ENCODE measurements around the gene LGI2.

LGI2 gene

GRCh38 chr4:24956763-24957162, 74.0 kb downstream of the LGI2 start:
- DNase-seq: no peak

DNA sequence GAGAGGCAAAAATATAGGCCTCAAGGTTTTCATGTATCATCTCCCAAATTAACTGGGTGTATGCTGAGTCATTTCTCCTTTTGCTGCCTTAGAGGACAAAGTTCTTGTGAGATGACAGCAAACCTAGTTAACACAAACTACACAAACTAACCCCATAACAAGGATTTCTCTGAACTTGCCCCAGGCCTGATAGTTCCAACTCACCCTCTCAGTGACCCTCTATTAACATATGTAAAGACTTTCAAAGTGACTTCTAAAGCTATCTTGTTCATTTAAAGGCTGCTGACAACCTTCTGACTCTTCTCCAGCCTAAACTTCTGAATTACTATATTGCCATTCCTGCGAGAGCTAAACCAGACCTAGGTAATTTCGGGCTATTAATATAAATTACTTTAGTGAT, 74.7 kb downstream of the LGI2 start:
- DNase-seq: no peak

DNA sequence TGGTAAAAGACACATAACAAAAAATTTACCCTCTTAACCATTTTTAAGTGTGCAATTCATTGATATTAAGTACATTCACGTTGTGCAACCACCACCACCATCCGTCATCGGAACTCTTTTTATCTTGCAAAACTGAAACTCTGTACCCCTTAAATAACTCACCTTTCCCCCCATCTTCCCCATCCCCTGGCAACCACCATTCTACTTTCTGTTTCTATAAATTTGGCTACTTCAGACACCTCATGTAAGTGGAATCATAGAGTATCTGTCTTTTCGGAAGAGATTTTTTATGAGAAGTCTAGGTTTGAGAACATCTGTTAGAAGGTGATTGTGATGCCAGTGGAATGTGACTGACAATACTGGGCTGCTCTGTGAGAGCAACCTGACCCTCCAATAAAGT, 78.1 kb downstream of the LGI2 start:
- DNase-seq: no peak

DNA sequence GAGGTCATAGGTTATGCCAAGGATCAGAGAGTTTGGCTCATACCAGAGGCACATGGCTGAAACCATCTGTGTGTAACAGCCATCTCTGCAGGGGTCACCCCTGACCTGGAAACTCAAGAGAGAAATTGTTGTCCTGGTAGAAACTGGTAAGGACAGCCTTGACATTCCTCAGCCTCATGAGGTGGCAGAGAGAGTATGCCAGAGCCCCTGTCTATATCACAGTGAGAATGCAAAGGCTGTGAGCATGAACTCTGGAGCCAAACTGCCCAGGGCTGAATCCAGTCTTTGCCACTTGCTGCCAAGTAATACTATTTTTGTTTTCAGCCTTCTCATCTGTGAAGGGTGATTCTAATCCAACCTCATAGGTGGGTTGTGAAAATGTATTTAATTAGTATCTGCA, 80.8 kb downstream of the LGI2 start:
- no peak for DNase-seq
